GM21390 (cell line): ENCODE results near the gene PARN.
"Not testable (repeated sequence)": the region's sequence is repeated elsewhere in the genome, so short reads cannot be mapped to it uniquely, and the experiment has no call there.

Experiments
- ATAC-seq: cut with Tn5 transposase; IDR thresholded peaks from one replicate; pipeline ENCODE4 v1.9.1; 2021; ENCODE audit not compliant: unreplicated experiment

Gene PARN

GRCh38 chr16:14403001-14403389 is 227.1 kb downstream of the PARN start:
- not testable (repeated sequence) for ATAC-seq

- ATAC-seq, result not testable (repeated sequence)
These were observed 227.7 kb downstream of the PARN start for GRCh38 chr16:14402114-14403000.

GRCh38 chr16:14401711-14402061 is 228.4 kb downstream of the PARN start:
- ATAC-seq, result not testable (repeated sequence)

- not testable (repeated sequence) for ATAC-seq
These were observed 228.9 kb downstream of the PARN start for GRCh38 chr16:14400978-14401710.

- no peak for ATAC-seq
These were observed 229.6 kb downstream of the PARN start for GRCh38 chr16:14400285-14400977.

GRCh38 chr16:14399378-14400284 is 230.4 kb downstream of the PARN start:
- ATAC-seq, result no peak

GRCh38 chr16:14398014-14398717 is 231.9 kb downstream of the PARN start:
- no peak for ATAC-seq

GRCh38 chr16:14395710-14396304 is 234.3 kb downstream of the PARN start:
- not testable (repeated sequence) for ATAC-seq

GRCh38 chr16:14394834-14395233 is 235.2 kb downstream of the PARN start:
- no peak for ATAC-seq

- ATAC-seq, result no peak
These were observed 237.1 kb downstream of the PARN start for GRCh38 chr16:14392960-14393359.

- ATAC-seq, result no peak
These were observed 240.7 kb downstream of the PARN start for GRCh38 chr16:14389359-14389758.

- no peak for ATAC-seq
These were observed 241.8 kb downstream of the PARN start for GRCh38 chr16:14388243-14388642.

- ATAC-seq, result no peak
These were observed 243.9 kb downstream of the PARN start for GRCh38 chr16:14386115-14386514.
